Raji (cell line): ENCODE measurements around the gene C2orf42.

ENCODE experiments used
- POLR2A ChIP-seq: IDR thresholded peaks from 2 replicates; pipeline ENCODE4 v1.6.1; 2011; ENCODE audit warnings: low read depth, low read length, control low read depth; ENCODE audit not compliant: insufficient read depth

Gene C2orf42

DNA sequence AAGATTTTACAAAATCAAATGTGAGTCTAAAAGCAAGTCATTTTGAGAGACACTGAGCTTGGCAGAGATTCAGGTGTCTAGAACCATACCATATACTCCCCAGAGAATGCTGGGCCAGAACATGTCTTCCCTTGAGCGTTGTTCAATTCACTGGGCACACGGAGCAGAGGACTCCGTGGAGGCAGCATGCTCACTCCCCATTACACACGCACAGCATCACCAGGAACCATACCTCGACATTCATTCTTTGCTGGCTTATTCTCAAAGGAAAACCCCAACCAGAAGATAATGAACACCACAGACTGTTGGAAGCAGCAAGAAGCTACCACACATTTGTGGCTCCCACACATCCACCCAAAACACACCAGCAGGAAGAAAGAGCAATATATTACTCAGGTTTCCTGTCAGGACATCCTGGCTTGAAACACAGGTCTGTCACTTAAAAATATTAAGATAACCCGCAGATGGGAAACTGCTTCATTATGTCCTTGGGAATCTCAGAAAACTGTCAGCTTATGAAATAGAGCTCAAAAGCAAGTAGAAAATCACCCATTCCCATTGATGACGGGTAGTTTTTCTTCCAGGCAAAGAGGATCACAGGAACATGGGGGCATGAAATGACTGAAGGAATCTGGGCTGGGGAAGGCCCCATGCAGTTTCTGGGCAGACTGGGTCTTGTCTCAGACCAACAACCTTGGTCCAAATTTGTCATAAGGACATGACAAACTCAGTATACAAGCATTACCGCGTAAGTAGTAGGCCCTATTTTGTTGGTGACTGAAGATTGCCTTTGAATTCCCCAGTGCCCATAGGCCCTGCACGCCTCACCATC, 57.1 kb downstream of the C2orf42 start:
- TF ChIP-seq POLR2A: peak; percentile 37; the same call in 1 of the 2 replicates

GRCh38 chr2:70133127-70133452, 57.7 kb downstream of the C2orf42 start:
- no peak for TF ChIP-seq POLR2A

GRCh38 chr2:70132244-70133126, 58.3 kb downstream of the C2orf42 start:
- peak; percentile 60 for TF ChIP-seq POLR2A

GRCh38 chr2:70128005-70128404, 62.8 kb downstream of the C2orf42 start:
- no peak for TF ChIP-seq POLR2A

- no peak for TF ChIP-seq POLR2A
Measured at GRCh38 chr2:70126413-70126812, 64.4 kb downstream of the C2orf42 start.

- TF ChIP-seq POLR2A: no peak
Measured at GRCh38 chr2:70125498-70125898, 65.3 kb downstream of the C2orf42 start.

DNA sequence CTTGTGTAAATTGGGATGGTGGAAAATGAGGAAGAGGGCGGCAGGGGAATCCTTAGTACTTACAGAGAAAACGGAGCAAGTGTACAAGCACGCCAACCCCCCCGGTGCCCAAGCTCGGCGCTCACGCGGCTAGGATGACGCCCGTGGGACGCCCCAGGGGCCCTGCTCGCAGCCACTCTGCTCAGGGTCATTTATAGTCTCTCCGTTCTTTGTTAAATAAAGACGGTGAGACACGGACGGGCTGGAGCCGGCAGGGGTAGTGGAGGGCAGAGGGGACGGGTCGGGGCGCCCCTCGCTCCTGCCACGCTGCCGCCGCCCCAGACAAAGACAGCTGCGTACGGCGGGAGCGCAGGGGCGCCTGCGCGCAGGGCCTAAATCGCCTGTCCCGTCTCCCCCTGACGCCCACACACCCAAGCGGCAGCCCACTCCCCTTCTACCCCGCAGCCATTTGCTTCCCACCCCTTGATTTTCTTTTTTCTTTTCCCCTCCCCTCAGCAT, 65.8 kb downstream of the C2orf42 start:
- TF ChIP-seq POLR2A: peak; percentile 58

DNA sequence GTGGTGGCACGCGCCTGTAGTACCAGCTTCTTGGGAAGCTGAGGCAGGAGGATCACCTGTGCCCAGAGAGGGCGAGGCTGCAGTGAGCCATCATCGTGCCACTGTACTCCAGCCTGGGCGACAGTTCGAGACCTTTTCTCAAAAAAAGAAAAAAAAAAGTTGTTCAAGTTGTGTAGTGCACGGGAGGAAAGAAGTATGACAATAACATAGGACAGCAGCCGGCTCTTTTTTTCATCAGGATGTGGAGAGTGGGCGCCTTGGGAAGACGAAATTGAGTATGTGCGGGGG, 67.0 kb downstream of the C2orf42 start:
- TF ChIP-seq POLR2A: no peak

- no peak for TF ChIP-seq POLR2A
Measured at GRCh38 chr2:70123051-70123828, 67.6 kb downstream of the C2orf42 start.

GRCh38 chr2:70122470-70122869, 68.3 kb downstream of the C2orf42 start:
- TF ChIP-seq POLR2A: no peak

- TF ChIP-seq POLR2A: peak; percentile 31; the same call in 1 of the 2 replicates
Measured at GRCh38 chr2:70121627-70122372, 69.0 kb downstream of the C2orf42 start.

- no peak for TF ChIP-seq POLR2A
Measured at GRCh38 chr2:70118798-70119454, 71.9 kb downstream of the C2orf42 start.

DNA sequence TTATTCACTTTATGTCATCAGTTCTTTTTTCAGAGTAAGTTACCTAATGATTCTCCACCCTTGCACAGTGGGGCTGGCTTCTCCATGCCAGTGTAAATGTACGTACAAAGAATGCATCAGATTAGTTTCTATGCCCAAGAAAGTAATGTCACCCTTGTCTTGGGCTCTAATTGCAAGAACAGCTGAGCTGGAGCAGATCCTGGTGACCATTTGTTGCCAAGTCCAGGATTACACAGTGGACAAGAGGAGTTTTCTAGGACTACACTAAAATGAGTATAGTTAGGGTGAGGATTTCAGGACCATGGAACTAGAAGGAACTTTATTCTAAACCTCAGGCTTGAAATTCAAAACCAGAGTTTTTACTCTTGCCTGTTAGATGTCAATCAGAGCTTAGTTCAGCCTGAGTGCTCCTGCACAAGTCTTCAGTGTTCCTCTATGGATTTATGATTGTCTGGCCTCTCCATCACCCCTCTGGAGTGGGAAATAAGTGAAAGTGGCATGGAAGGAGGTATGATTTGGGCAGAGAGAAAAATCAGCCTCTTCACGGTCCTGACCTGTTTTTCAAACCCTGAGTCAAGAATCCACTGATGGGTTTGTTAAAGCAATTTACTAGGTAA, 73.8 kb downstream of the C2orf42 start:
- TF ChIP-seq POLR2A: no peak
